Measurements from ENCODE around the gene RPS6KA2. TPM values are rescaled to one million over a fixed set of nuclear protein-coding genes. Genes with fewer than 3 reads are reported as not detected.

Gene RPS6KA2
- total RNA-seq, 1 donor from 2014 or later: 12.3 TPM

- no peaks in the 10 kb centered on the region for H3K4me1 Mint-ChIP-seq
- no peak for DNase-seq (ENCODE audit: low spot score in 2 of 2, unreplicated experiment in 2 of 2)
These were observed 22.7 kb downstream of the RPS6KA2 start for GRCh38 chr6:166604328-166604727.

GRCh38 chr6:166603043-166603690 lies 23.9 kb downstream of the RPS6KA2 start:
- Mint-ChIP-seq H3K27me3 (ENCODE audit: low read depth) (no peaks in the 10 kb centered on the region), H3K4me1 (no peaks in the 10 kb centered on the region), H3K36me3 (no peaks in the 10 kb centered on the region), H3K4me3 (no peak overlapping the region), H3K9me3 (no peaks in the 10 kb centered on the region), H3K27ac (no peak overlapping the region)
- no peak for DNase-seq (ENCODE audit: low spot score in 2 of 2, unreplicated experiment in 2 of 2)
- no peak for TF ChIP-seq CTCF (IDR thresholded peaks at IDR 0.05; ENCODE audit: unreplicated experiment)

More at GRCh38 chr6:166604328-166604727, 22.7 kb downstream of the RPS6KA2 start:
- Mint-ChIP-seq H3K4me3 (no peak overlapping the region), H3K27me3 (ENCODE audit: low read depth) (no peaks in the 10 kb centered on the region), H3K36me3 (no peaks in the 10 kb centered on the region), H3K27ac (no peak overlapping the region), H3K9me3 (no peaks in the 10 kb centered on the region)
- no peak for TF ChIP-seq CTCF (IDR thresholded peaks at IDR 0.05; ENCODE audit: unreplicated experiment)

GRCh38 chr6:166601956-166602355 lies 25.1 kb downstream of the RPS6KA2 start:
- Mint-ChIP-seq H3K9me3 (no peaks in the 10 kb centered on the region), H3K4me1 (no peaks in the 10 kb centered on the region), H3K27ac (no peak overlapping the region), H3K36me3 (no peaks in the 10 kb centered on the region), H3K4me3 (no peak overlapping the region), H3K27me3 (ENCODE audit: low read depth) (no peaks in the 10 kb centered on the region)
- TF ChIP-seq CTCF (IDR thresholded peaks at IDR 0.05; ENCODE audit: unreplicated experiment): no peak
- DNase-seq (ENCODE audit: low spot score in 2 of 2, unreplicated experiment in 2 of 2): no peak

GRCh38 chr6:166600931-166601330 lies 26.1 kb downstream of the RPS6KA2 start:
- Mint-ChIP-seq H3K36me3 (peaks cover under 1% of the 10 kb centered on the region), H3K9me3 (no peaks in the 10 kb centered on the region), H3K27me3 (ENCODE audit: low read depth) (no peaks in the 10 kb centered on the region), H3K4me1 (no peaks in the 10 kb centered on the region), H3K27ac (no peak overlapping the region), H3K4me3 (no peak overlapping the region)
- TF ChIP-seq CTCF (IDR thresholded peaks at IDR 0.05; ENCODE audit: unreplicated experiment): no peak
- no peak for DNase-seq (ENCODE audit: low spot score in 2 of 2, unreplicated experiment in 2 of 2)

DNA sequence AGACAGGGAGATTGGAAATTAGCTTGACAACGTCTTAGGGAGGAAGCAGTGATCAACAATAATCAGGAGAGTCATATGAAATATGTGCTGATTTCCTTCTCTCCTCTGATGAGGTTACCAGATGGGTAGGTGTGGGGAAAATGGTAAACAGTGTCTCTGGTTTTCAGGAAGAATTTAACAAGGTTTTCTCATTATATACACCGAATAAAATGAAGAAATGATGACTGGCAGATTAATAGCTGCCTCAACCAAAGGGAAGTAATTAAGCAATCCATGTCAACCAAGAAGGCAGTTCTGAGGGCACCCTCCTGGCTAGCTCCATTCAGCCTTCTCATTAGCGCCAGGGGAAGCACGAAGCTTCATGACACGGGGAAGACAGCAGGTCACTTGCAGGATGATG lies 27.8 kb downstream of the RPS6KA2 start:
- H3K27ac Mint-ChIP-seq: no peak overlapping the region
- no peak for TF ChIP-seq CTCF (IDR thresholded peaks at IDR 0.05; ENCODE audit: unreplicated experiment)
- no peaks in the 10 kb centered on the region for H3K4me1 Mint-ChIP-seq
- no peaks in the 10 kb centered on the region for H3K9me3 Mint-ChIP-seq
- H3K36me3 Mint-ChIP-seq: peaks cover 1% of the 10 kb centered on the region
- no peak overlapping the region for H3K4me3 Mint-ChIP-seq
- DNase-seq (ENCODE audit: low spot score in 2 of 2, unreplicated experiment in 2 of 2): no peak
- H3K27me3 Mint-ChIP-seq (ENCODE audit: low read depth): no peaks in the 10 kb centered on the region

All from mesothelial cell of epicardium (in vitro differentiated cells).